Measurements from ENCODE around the gene CDCP2. TPM values are rescaled to one million over a fixed set of nuclear protein-coding genes. Genes with fewer than 3 reads are reported as not detected.
"Not testable (repeated sequence)": the region's sequence is repeated elsewhere in the genome, so short reads cannot be mapped to it uniquely, and the experiment has no call there.

CDCP2 gene
- polyA plus RNA-seq, 1 donor: not detected

DNA sequence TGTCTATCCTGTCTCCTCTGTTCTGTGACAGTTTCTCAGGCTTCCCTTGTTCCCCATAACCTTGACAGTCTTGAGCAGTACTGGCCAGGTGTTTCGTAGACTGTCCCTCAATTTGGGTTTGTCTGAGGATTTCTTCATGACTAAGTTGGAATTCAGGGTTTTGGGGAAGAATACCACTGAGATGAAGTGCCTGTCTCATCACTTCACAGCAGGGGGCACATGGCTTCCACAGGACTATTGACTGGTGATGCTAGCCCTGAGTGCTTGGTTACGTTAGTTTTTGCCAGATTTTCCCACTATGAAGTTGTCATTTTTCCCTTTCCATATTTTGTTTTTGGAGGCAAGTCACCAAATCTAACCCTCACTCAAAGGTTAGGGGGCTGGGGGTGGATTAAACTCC lies 45.7 kb downstream of the CDCP2 start:
- Histone ChIP-seq H3K27ac (ENCODE audit: low read length) (no peak overlapping the region), H3K4me1 (ENCODE audit: control insufficient read depth, insufficient read depth, low read length) (no peaks in the 10 kb centered on the region), H3K9me3 (ENCODE audit: control insufficient read depth, low read depth, low read length) (no peaks in the 10 kb centered on the region), H3K36me3 (ENCODE audit: control insufficient read depth, insufficient read depth, low read length) (peaks cover 4% of the 10 kb centered on the region), H3K27me3 (ENCODE audit: control insufficient read depth, insufficient read depth, low read length) (no peaks in the 10 kb centered on the region), H3K4me3 (ENCODE audit: low read length) (no peak overlapping the region)
- WGBS (ENCODE audit: insufficient coverage, low lambda C conversion rate): no CpG with 5 or more reads among the region's 2 CpGs
- no peak for DNase-seq

DNA sequence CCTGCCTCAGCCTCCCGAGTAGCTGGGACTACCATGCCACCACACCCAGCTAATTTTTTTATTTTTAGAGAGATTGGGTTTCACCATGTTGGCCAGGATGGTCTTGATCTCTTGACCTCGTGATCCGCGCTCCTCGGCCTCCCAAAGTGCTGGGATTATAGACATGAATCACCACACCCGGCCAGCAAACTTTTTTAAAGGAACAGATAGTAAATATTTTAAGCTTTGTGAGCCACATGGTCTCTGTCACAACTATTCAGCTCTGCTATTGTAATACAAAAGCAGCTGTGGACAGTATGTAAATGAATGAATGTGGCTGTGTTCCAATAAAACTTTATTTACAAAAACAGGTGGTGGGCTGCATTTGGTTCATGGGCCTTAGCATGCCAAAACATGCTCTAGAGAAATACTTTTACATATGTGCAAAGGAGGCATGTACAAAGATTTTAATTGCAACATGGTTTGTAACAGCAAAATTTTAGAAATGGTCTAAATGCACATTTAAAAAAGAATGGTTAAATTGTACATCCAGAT lies 47.0 kb downstream of the CDCP2 start:
- H3K27me3 ChIP-seq (ENCODE audit: control insufficient read depth, insufficient read depth, low read length): no peaks in the 10 kb centered on the region
- WGBS (ENCODE audit: insufficient coverage, low lambda C conversion rate): no CpG with 5 or more reads among the region's 6 CpGs
- H3K27ac ChIP-seq (ENCODE audit: low read length): no peak overlapping the region
- DNase-seq: no peak
- peaks cover 4% of the 10 kb centered on the region for H3K36me3 ChIP-seq (ENCODE audit: control insufficient read depth, insufficient read depth, low read length)
- H3K9me3 ChIP-seq (ENCODE audit: control insufficient read depth, low read depth, low read length): no peaks in the 10 kb centered on the region
- H3K4me1 ChIP-seq (ENCODE audit: control insufficient read depth, insufficient read depth, low read length): no peaks in the 10 kb centered on the region
- no peak overlapping the region for H3K4me3 ChIP-seq (ENCODE audit: low read length)

DNA sequence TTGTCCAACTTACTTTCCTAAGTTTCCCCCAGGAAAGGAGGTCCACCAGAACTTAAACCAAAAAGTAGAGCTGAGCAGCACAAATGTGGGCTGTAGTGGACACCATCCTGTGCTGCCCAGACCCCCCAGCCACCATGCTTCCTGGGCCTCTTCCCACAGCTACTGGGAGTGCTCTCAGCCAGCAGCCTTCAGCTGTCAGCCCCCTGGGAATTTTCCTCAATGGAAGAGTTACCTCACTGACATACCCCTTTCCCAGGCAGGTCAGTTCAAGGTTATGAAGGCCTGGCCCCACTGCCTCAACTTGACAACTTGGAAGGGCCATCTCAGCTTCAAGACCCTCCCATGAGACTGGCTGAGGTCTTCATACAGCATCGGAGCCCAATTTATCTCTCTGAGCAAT lies 47.7 kb downstream of the CDCP2 start:
- peaks cover 4% of the 10 kb centered on the region for H3K36me3 ChIP-seq (ENCODE audit: control insufficient read depth, insufficient read depth, low read length)
- H3K4me1 ChIP-seq (ENCODE audit: control insufficient read depth, insufficient read depth, low read length): no peaks in the 10 kb centered on the region
- no peak overlapping the region for H3K27ac ChIP-seq (ENCODE audit: low read length)
- H3K27me3 ChIP-seq (ENCODE audit: control insufficient read depth, insufficient read depth, low read length): no peaks in the 10 kb centered on the region
- no peak overlapping the region for H3K4me3 ChIP-seq (ENCODE audit: low read length)
- no peak for DNase-seq
- H3K9me3 ChIP-seq (ENCODE audit: control insufficient read depth, low read depth, low read length): no peaks in the 10 kb centered on the region
- WGBS (ENCODE audit: insufficient coverage, low lambda C conversion rate): no CpG with 5 or more reads among the region's 1 CpG

DNA sequence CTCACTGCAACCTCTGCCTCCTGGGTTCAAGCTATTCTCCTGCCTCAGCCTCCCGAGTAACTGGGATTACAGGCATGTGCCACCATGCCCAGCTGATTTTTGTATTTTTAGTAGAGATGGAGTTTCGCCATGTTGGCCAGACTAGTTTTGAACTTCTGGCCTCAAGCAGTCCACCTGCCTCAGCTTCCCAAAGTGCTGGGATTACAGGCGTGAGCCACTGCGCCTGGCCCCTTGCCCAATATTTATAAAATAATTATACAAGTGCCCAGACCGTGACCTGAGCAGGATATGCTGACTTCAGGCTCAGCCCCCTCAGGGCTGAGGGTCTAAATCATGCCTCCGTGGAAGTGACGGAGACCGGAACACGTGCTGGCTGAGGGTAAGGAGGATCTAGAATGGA lies 48.2 kb downstream of the CDCP2 start:
- H3K27me3 ChIP-seq (ENCODE audit: control insufficient read depth, insufficient read depth, low read length); H3K4me3 ChIP-seq (ENCODE audit: low read length); H3K9me3 ChIP-seq (ENCODE audit: control insufficient read depth, low read depth, low read length); H3K36me3 ChIP-seq (ENCODE audit: control insufficient read depth, insufficient read depth, low read length); DNase-seq; H3K4me1 ChIP-seq (ENCODE audit: control insufficient read depth, insufficient read depth, low read length); H3K27ac ChIP-seq (ENCODE audit: low read length): not testable (repeated sequence)
- whole genome bisulfite sequencing (ENCODE audit: insufficient coverage, low lambda C conversion rate): no CpG with 5 or more reads among the region's 9 CpGs

DNA sequence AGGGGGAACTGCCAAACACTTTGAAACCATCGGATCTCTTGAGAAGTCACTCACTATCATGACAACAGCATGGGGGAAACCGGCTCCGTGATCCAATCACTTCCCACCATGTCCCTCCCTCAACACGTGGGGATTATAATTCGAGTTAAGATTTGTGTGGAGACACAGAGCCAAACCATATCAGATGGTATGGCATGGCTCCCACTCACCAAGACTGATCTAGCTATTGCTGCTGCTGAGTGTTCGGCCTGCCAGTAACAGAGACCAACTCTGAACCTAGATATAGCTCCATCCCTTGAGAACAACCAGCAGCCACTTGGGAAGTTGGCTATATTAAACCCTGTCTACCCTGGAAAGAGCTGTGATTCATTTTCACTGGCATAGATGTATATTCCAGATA lies 49.4 kb downstream of the CDCP2 start:
- DNase-seq: no peak
- Histone ChIP-seq H3K4me1 (ENCODE audit: control insufficient read depth, insufficient read depth, low read length) (no peaks in the 10 kb centered on the region), H3K27ac (ENCODE audit: low read length) (no peak overlapping the region), H3K4me3 (ENCODE audit: low read length) (no peak overlapping the region), H3K9me3 (ENCODE audit: control insufficient read depth, low read depth, low read length) (no peaks in the 10 kb centered on the region), H3K36me3 (ENCODE audit: control insufficient read depth, insufficient read depth, low read length) (peaks cover 4% of the 10 kb centered on the region), H3K27me3 (ENCODE audit: control insufficient read depth, insufficient read depth, low read length) (no peaks in the 10 kb centered on the region)
- no CpG with 5 or more reads among the region's 6 CpGs for WGBS (ENCODE audit: insufficient coverage, low lambda C conversion rate)

DNA sequence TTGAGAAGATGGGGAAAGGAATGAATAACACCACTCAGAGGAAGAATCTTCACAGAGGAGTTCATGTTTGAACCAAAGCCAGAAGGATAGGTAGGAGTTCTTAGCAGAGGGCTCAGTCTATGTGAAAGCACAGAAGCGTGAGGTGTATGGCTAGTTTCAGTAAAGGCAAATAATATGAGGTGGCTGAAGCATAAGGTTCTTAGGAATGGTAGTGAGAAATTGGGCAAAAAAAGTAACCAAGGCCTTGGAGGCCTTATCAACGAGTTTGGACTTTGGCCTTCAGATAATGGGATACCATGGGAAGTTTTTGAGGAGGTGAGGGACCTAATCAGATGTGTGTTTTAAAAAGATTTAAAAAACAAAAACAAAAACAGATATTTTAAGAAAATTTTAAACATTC lies 52.3 kb downstream of the CDCP2 start:
- no peak for DNase-seq
- Histone ChIP-seq H3K4me1 (ENCODE audit: control insufficient read depth, insufficient read depth, low read length) (peaks cover 10% of the 10 kb centered on the region), H3K27ac (ENCODE audit: low read length) (no peak overlapping the region), H3K36me3 (ENCODE audit: control insufficient read depth, insufficient read depth, low read length) (peaks cover 10% of the 10 kb centered on the region), H3K27me3 (ENCODE audit: control insufficient read depth, insufficient read depth, low read length) (no peaks in the 10 kb centered on the region), H3K9me3 (ENCODE audit: control insufficient read depth, low read depth, low read length) (no peaks in the 10 kb centered on the region), H3K4me3 (ENCODE audit: low read length) (no peak overlapping the region)
- 47% methylated on average over 2 of the region's 2 CpGs for WGBS (ENCODE audit: insufficient coverage, low lambda C conversion rate)

DNA sequence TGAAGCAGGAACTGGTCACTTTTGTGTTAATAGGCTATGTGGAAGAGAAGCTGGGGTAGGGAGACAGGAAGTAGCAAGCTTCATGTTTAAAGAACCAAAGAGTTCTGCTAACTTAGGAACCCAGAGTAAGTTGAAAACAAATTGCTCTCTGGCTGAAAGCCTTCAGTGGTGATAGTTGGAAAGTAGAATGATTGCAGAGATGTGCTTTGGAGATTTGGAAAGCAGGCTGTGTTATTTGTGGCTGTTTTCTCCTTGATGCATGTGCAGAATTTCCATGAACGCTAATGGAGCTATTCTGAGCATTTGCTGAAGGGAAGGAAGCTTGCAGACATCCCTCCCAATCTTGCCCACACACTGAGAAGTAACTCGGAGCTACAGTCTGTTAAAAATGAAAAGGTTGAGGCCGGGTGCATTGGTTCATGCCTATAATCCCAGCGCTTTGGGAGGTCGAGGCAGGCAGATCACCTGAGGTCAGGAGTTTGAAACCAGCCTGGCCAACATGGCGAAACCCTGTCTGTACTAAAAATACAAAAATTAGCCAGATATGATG lies 53.7 kb downstream of the CDCP2 start:
- DNase-seq: no peak
- WGBS (ENCODE audit: insufficient coverage, low lambda C conversion rate): no CpG with 5 or more reads among the region's 6 CpGs
- Histone ChIP-seq H3K27me3 (ENCODE audit: control insufficient read depth, insufficient read depth, low read length) (no peaks in the 10 kb centered on the region), H3K4me3 (ENCODE audit: low read length) (no peak overlapping the region), H3K9me3 (ENCODE audit: control insufficient read depth, low read depth, low read length) (no peaks in the 10 kb centered on the region), H3K4me1 (ENCODE audit: control insufficient read depth, insufficient read depth, low read length) (peaks cover 22% of the 10 kb centered on the region), H3K27ac (ENCODE audit: low read length) (no peak overlapping the region), H3K36me3 (ENCODE audit: control insufficient read depth, insufficient read depth, low read length) (peaks cover 10% of the 10 kb centered on the region)

DNA sequence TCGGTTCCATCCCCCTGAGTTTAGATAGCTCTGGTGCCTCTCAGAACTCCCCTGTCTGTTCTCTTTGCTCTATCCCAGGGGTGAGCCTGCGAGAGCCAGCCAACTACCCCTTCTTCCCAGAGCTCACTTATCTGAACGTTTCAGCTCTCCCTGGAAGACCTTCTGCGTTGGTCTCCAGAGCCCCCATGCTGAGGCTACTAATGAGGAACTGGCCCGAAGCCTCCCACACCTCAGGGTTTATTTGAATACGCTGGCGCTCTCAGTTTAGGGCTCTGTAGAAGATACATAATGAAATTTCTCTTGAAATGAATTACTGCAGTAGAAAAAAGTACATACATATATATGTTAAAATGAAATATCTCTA lies 55.9 kb downstream of the CDCP2 start:
- no peak for DNase-seq
- Histone ChIP-seq H3K27ac (ENCODE audit: low read length) (no peak overlapping the region), H3K36me3 (ENCODE audit: control insufficient read depth, insufficient read depth, low read length) (peaks cover 6% of the 10 kb centered on the region), H3K4me3 (ENCODE audit: low read length) (no peak overlapping the region), H3K9me3 (ENCODE audit: control insufficient read depth, low read depth, low read length) (no peaks in the 10 kb centered on the region), H3K4me1 (ENCODE audit: control insufficient read depth, insufficient read depth, low read length) (peaks cover 27% of the 10 kb centered on the region), H3K27me3 (ENCODE audit: control insufficient read depth, insufficient read depth, low read length) (no peaks in the 10 kb centered on the region)
- no CpG with 5 or more reads among the region's 7 CpGs for WGBS (ENCODE audit: insufficient coverage, low lambda C conversion rate)

DNA sequence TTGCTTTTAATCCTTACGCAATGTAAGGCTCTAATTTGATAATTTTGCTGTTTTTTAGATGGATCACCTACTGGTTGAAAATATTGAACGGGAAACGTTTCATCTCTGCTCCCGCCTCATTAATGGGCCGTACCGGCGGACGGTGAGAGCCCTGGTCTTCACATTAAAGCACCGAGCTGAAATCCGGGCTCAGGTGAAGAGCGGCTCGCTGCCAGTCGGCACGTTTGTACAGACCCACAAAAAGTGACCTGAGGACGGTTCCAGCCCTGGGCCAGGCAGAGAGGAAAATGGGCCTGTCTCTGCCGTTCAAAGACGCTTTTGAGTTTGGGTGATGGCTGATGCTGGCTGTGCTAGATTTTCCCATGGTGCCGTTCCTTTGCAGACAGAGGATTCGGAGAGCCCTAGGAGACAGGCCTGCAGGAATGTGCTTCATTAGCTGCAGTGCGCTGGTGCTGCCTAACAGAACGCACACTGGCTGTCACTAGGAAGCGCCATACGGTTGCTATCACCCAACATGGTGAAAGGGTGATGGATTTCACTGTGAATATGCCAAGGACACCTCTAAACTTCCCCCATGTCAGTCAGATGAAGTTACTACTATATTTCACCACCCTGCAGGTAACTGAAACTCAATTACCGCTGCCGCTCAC lies 56.4 kb downstream of the CDCP2 start:
- H3K4me1 ChIP-seq (ENCODE audit: control insufficient read depth, insufficient read depth, low read length): peaks cover 27% of the 10 kb centered on the region
- no peak overlapping the region for H3K4me3 ChIP-seq (ENCODE audit: low read length)
- H3K9me3 ChIP-seq (ENCODE audit: control insufficient read depth, low read depth, low read length): no peaks in the 10 kb centered on the region
- peaks cover 6% of the 10 kb centered on the region for H3K36me3 ChIP-seq (ENCODE audit: control insufficient read depth, insufficient read depth, low read length)
- WGBS (ENCODE audit: insufficient coverage, low lambda C conversion rate): no CpG with 5 or more reads among the region's 25 CpGs
- DNase-seq: no peak
- no peak overlapping the region for H3K27ac ChIP-seq (ENCODE audit: low read length)
- H3K27me3 ChIP-seq (ENCODE audit: control insufficient read depth, insufficient read depth, low read length): no peaks in the 10 kb centered on the region

DNA sequence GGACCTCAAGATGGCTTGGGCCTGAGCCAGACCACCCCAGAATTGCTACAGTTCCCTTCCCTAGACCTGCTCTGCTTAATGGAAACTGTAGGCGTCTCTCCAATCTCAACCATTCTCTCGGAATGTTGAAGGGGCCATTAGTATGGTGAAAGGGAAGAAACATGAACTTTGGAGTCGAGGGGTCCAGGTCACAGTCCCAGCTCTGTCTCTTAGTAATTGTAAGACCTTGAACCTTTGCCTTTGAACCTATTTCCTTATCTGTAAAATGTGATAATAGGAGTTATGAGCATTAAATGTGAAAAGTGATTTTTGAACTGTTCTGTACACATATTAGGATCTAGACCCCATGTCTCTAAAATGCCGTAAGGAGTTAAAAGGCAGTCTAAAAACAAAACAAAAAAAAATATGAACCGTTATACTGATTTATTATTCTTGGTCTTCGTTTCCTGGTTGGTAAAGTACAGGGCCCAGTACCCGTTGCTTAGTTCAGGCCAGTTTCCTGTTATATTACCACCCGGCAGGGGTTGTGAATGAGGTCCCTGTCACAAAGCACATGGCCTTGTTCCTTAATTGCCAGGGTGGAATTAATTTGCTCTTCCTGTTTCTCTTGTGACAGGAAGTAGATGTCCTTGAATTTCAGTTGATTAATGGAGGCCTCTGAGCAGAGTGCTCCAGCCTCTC lies 57.1 kb downstream of the CDCP2 start:
- H3K27me3 ChIP-seq (ENCODE audit: control insufficient read depth, insufficient read depth, low read length): no peaks in the 10 kb centered on the region
- 8% methylated on average over 2 of the region's 8 CpGs for WGBS (ENCODE audit: insufficient coverage, low lambda C conversion rate)
- peaks cover 27% of the 10 kb centered on the region for H3K4me1 ChIP-seq (ENCODE audit: control insufficient read depth, insufficient read depth, low read length)
- peaks cover 6% of the 10 kb centered on the region for H3K36me3 ChIP-seq (ENCODE audit: control insufficient read depth, insufficient read depth, low read length)
- DNase-seq: peak; percentile 37 to 79
- no peaks in the 10 kb centered on the region for H3K9me3 ChIP-seq (ENCODE audit: control insufficient read depth, low read depth, low read length)
- peak overlapping the region; percentile 4 for H3K27ac ChIP-seq (ENCODE audit: low read length)
- H3K4me3 ChIP-seq (ENCODE audit: low read length): no peak overlapping the region
